ENCODE data around the gene ITGB2. TPM values are rescaled to one million over a fixed set of nuclear protein-coding genes. Genes with fewer than 3 reads are reported as not detected.

Gene ITGB2
- total RNA-seq, 1 donor from 2014 or later: 36.7 TPM

DNA sequence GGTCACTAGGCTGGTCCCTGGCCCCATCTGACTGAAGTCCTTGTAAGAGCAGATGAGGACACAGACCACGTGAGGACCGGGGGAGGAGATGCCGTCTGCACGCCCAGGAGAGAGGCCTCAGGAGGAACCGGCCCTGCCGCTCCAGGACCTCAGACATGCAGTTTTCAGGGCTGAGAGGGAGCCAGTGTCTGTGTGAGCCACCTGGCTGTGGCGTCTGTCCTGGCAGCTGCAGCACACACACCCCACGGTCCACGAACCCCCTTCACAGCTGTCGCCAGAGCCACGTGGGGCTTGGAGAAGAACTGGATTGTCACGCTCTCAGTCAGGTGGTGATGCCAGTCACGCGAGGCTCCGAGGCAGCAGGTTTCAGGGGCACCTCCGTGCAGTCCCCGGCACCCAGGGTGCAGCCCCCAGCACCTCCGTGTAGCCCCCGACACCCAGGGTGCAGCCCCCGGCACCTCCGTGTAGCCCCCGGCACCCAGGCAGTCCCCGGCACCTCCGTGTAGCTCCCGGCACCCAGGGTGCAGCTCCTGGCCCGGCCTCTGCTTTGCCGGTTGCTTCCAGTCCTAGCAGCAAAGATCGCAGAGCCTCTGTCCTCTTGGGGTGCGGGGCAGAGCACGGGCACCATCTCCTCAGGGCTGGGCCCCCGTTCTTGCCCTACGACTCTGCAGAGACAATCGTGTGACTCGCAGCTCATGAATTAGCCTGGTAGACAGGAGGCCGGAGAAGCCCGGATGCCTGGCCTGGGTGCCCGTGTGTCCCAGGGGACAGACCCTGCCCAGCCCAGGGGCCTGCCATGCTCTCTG, 83.8 kb downstream of the ITGB2 start:
- DNase-seq (ENCODE audit: missing footprints) (no peak), ATAC-seq (peak; percentile 65)
- intact Hi-C loops (cut with DNase I): no loop called here

DNA sequence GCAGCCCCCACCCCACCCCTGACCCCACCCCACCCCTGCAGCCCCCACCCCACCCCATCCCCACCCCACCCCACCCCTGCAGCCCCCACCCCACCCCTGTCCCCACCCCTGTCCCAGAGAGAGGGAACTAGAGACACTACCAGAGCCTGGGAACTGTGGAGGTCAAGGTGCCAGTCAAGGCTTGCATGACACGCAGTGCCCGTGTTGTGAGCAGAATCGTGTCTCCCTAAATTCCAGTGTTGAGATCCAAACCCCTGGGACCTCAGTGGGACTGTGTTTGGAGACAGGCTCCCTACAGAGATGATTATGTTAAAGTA, 84.4 kb downstream of the ITGB2 start:
- intact Hi-C loops (cut with DNase I): no loop called here
- DNase-seq (ENCODE audit: missing footprints) (no peak), ATAC-seq (no peak)

Other genes starting within 250 kb of the ITGB2 start
- gene KRTAP12-1, start 238.7 kb downstream of the ITGB2 start, total RNA-seq: not detected
- gene KRTAP10-12, start 223.7 kb downstream of the ITGB2 start, total RNA-seq: not detected
- gene TSPEAR, start 209.3 kb downstream of the ITGB2 start, total RNA-seq: 0.65 TPM
- 66.6 TPM for gene UBE2G2, start 119.1 kb downstream of the ITGB2 start, total RNA-seq
- gene SUMO3, start 102.8 kb downstream of the ITGB2 start, total RNA-seq: 73.9 TPM
- 160 TPM for gene PTTG1IP, start 47.2 kb downstream of the ITGB2 start, total RNA-seq
- 66.5 TPM for gene SLX9, start 19.1 kb upstream of the ITGB2 start, total RNA-seq
- gene ADARB1, start 153.7 kb upstream of the ITGB2 start, total RNA-seq: 15.1 TPM

Data from Right ventricle myocardium inferior (tissue), 1 donor.